GM23338 (cell line): ENCODE data around the gene PDCD11. TPM values are rescaled to one million over a fixed set of nuclear protein-coding genes. Genes with fewer than 3 reads are reported as not detected.
A peak's percentile ranks its signal among the peaks of the same experiment; 100 is the strongest.
"Not testable (repeated sequence)": the region's sequence is repeated elsewhere in the genome, so short reads cannot be mapped to it uniquely, and the experiment has no call there.

Experiments used
- ATAC-seq: fragments of 200-7000 bp; cut with Tn5 transposase; 3 replicates; pipeline ENCODE4 v1.9.1; 2020
- DNase-seq: peaks from one replicate; pipeline ENCODE4 v3.0.0-alpha.2; 2015; ENCODE audit warnings: low spot score
- H2AFZ ChIP-seq: fragments of 200-600 bp; sonication (generic); 2 replicates; pipeline ENCODE4 v1.8.0; 2016; ENCODE audit warnings: antibody characterized with exemption, mild to moderate bottlenecking, moderate library complexity
- H3F3A ChIP-seq: fragments of 200-600 bp; sonication (generic); replicated peaks from 2 replicates; pipeline ENCODE4 v1.8.0; 2017; ENCODE audit warnings: antibody characterized with exemption, mixed run types, low read depth
- H3K27ac ChIP-seq: fragments of 200-600 bp; sonication (generic); 2 replicates; pipeline ENCODE4 v1.6.1; 2016; ENCODE audit warnings: low read depth
- H3K27me3 ChIP-seq: fragments of 200-600 bp; sonication (generic); 2 replicates; pipeline ENCODE4 v1.8.0; 2016; ENCODE audit warnings: mild to moderate bottlenecking, mixed run types, moderate library complexity; ENCODE audit not compliant: insufficient read depth
- H3K36me3 ChIP-seq: fragments of 200-600 bp; sonication (generic); 2 replicates; pipeline ENCODE4 v1.8.0; 2016; ENCODE audit warnings: mild to moderate bottlenecking; ENCODE audit not compliant: insufficient read depth
- H3K4me1 ChIP-seq: fragments of 200-600 bp; sonication (generic); 2 replicates; pipeline ENCODE4 v1.8.0; 2016; ENCODE audit warnings: mild to moderate bottlenecking, moderate library complexity; ENCODE audit not compliant: insufficient read depth
- H3K4me2 ChIP-seq: fragments of 200-600 bp; sonication (generic); 2 replicates; pipeline ENCODE4 v1.7.1; 2017; ENCODE audit warnings: mixed run types
- H3K4me3 ChIP-seq: fragments of 200-600 bp; sonication (generic); 2 replicates; pipeline ENCODE4 v1.6.1; 2016; ENCODE audit warnings: mixed run types
- H3K79me2 ChIP-seq: fragments of 200-600 bp; sonication (generic); replicated peaks from 2 replicates; pipeline ENCODE4 v1.8.0; 2017; ENCODE audit warnings: mild to moderate bottlenecking; ENCODE audit not compliant: insufficient read depth
- H3K9me2 ChIP-seq: fragments of 200-600 bp; sonication (generic); 2 replicates; pipeline ENCODE4 v1.8.0; 2017; ENCODE audit not compliant: insufficient read depth
- H4K20me1 ChIP-seq: fragments of 200-600 bp; sonication (generic); replicated peaks from 2 replicates; pipeline ENCODE4 v1.8.0; 2017; ENCODE audit warnings: mild to moderate bottlenecking; ENCODE audit not compliant: insufficient read depth
- H3K27ac Mint-ChIP-seq: 2 replicates; pipeline ENCODE4 v1.8.0; 2020; ENCODE audit warnings: inconsistent platforms, mild to moderate bottlenecking, moderate library complexity, mixed read lengths
- H3K27me3 Mint-ChIP-seq: 3 replicates; pipeline ENCODE4 v1.8.0; 2022; ENCODE audit warnings: low read depth, mild to moderate bottlenecking, moderate library complexity, mixed read lengths, inconsistent platforms; ENCODE audit not compliant: insufficient read depth, poor library complexity
- H3K36me3 Mint-ChIP-seq: 3 replicates; pipeline ENCODE4 v1.8.0; 2021; ENCODE audit warnings: low read depth, mild to moderate bottlenecking, inconsistent platforms, moderate library complexity, mixed read lengths
- H3K4me1 Mint-ChIP-seq: 3 replicates; pipeline ENCODE4 v1.8.0; 2020; ENCODE audit warnings: mild to moderate bottlenecking, inconsistent platforms, mixed read lengths
- H3K4me3 Mint-ChIP-seq: 3 replicates; pipeline ENCODE4 v1.8.0; 2021; ENCODE audit warnings: moderate library complexity, mild to moderate bottlenecking, inconsistent platforms, mixed read lengths
- H3K9me3 Mint-ChIP-seq: 3 replicates; pipeline ENCODE4 v1.8.0; 2020; ENCODE audit warnings: moderate library complexity, mild to moderate bottlenecking, inconsistent platforms, mixed read lengths
- CREB1 ChIP-seq: fragments of 250-450 bp; sonication (Bioruptor Pico); IDR thresholded peaks from 2 replicates; pipeline ENCODE4 v1.5.0; 2020; ENCODE audit warnings: low read depth, mild to moderate bottlenecking, moderate library complexity
- CTCF ChIP-seq, 2 experiments: fragments of 200-600 bp in 1 of 2; sonication (generic) in 1 of 2; conservative IDR thresholded peaks; 2 replicates each; pipeline versions ENCODE4 v1.5.1 to v1.6.1; 2016 to 2017; ENCODE audit warnings: antibody characterized with exemption in 2 of 2, low read depth in 2 of 2, mild to moderate bottlenecking in 2 of 2, moderate library complexity in 1 of 2
- POLR2AphosphoS5 ChIP-seq: IDR thresholded peaks from 2 replicates; pipeline ENCODE4 v1.6.1; 2016; ENCODE audit warnings: antibody characterized with exemption, low read depth
- polyA plus RNA-seq: library from polyadenylated mRNA; unstranded; fragments of >200 nt; fragmentation: Nextera tagmentation; extraction: Ambion mirVana; gene quantifications from 2 replicates; pipeline ENCODE4 v1.2.1, GENCODE V29; 2016
- total RNA-seq: library from RNA; depleted of rRNA; stranded (reverse); fragments of >200 nt; shearing (Covaris generic); gene quantifications from 2 replicates; pipeline ENCODE4 v1.2.3, GENCODE V29; 2014
- TF ChIP-seq, protein P1 (sequence below): IDR thresholded peaks from one replicate; pipeline ENCODE4 v1.6.1; 2018; ENCODE audit warnings: antibody characterized with exemption; ENCODE audit not compliant: unreplicated experiment

Gene PDCD11
- total and polyA plus RNA-seq, 2 experiments from 2014 or later: 82.1 to 87.8 TPM

GRCh38 chr10:103353281-103353680 is 43.1 kb upstream of the PDCD11 start:
- Histone ChIP-seq H3K27me3 (no peaks in the 10 kb centered on the region), H3F3A (0 out of 2 replicates have a peak, but pooled peaks cover 2% of the 10 kb centered on the region), H3K36me3 (peaks cover 10% of the 10 kb centered on the region), H4K20me1 (peaks cover 8% of the 10 kb centered on the region), H2AFZ (no peak overlapping the region), H3K4me2 (no peak overlapping the region), H3K9me2 (no peaks in the 10 kb centered on the region), H3K79me2 (peaks cover 16% of the 10 kb centered on the region), H3K27ac (no peak overlapping the region), H3K4me1 (peaks cover 5% of the 10 kb centered on the region), H3K4me3 (no peak overlapping the region)
- Mint-ChIP-seq H3K4me3 (no peak overlapping the region), H3K27me3 (peaks cover 5% of the 10 kb centered on the region), H3K36me3 (peaks cover 4% of the 10 kb centered on the region), H3K9me3 (no peaks in the 10 kb centered on the region), H3K4me1 (peaks cover 3% of the 10 kb centered on the region; the same call in 1 of the 3 replicates), H3K27ac (no peak overlapping the region)
- ATAC-seq (no peak), DNase-seq (peak; percentile 31)
- TF ChIP-seq CTCF (conservative IDR thresholded peaks at IDR 0.05; ENCODE audit: low read depth in 2 of 2): 0 out of 4 replicates have a peak, but pooled peaks have one; percentile 6 to 19
- TF ChIP-seq, protein P1, sequence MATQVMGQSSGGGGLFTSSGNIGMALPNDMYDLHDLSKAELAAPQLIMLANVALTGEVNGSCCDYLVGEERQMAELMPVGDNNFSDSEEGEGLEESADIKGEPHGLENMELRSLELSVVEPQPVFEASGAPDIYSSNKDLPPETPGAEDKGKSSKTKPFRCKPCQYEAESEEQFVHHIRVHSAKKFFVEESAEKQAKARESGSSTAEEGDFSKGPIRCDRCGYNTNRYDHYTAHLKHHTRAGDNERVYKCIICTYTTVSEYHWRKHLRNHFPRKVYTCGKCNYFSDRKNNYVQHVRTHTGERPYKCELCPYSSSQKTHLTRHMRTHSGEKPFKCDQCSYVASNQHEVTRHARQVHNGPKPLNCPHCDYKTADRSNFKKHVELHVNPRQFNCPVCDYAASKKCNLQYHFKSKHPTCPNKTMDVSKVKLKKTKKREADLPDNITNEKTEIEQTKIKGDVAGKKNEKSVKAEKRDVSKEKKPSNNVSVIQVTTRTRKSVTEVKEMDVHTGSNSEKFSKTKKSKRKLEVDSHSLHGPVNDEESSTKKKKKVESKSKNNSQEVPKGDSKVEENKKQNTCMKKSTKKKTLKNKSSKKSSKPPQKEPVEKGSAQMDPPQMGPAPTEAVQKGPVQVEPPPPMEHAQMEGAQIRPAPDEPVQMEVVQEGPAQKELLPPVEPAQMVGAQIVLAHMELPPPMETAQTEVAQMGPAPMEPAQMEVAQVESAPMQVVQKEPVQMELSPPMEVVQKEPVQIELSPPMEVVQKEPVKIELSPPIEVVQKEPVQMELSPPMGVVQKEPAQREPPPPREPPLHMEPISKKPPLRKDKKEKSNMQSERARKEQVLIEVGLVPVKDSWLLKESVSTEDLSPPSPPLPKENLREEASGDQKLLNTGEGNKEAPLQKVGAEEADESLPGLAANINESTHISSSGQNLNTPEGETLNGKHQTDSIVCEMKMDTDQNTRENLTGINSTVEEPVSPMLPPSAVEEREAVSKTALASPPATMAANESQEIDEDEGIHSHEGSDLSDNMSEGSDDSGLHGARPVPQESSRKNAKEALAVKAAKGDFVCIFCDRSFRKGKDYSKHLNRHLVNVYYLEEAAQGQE: no peak
- no peak for TF ChIP-seq CREB1
- no peak for TF ChIP-seq POLR2AphosphoS5

DNA sequence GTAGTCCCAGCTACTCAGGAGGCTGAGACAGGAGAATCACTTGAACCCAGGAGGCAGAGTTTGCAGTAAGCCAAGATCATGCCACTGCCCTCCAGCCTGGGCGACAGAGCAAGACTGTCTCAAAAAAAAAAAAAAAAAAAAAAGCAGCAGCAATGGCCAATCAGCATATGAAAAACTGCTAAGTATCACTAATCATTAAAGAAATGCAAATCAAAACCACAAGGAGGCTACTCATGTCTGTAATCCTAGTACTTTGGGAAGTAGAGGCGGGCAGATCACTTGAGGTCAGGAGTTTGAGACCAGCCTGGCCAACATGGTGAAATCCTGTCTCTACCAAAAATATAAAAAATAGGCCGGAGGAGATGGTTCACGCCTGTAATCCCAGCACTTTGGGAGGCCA is 41.9 kb upstream of the PDCD11 start:
- not testable (repeated sequence) for H3K27me3 ChIP-seq, H4K20me1 ChIP-seq, H3K4me1 Mint-ChIP-seq, H3K36me3 Mint-ChIP-seq, H3K9me2 ChIP-seq, H3K4me1 ChIP-seq, H3K4me2 ChIP-seq, H3K4me3 ChIP-seq, H2AFZ ChIP-seq, H3K4me3 Mint-ChIP-seq, H3K79me2 ChIP-seq, H3K27me3 Mint-ChIP-seq, H3K36me3 ChIP-seq, H3F3A ChIP-seq, H3K9me3 Mint-ChIP-seq, H3K27ac ChIP-seq, H3K27ac Mint-ChIP-seq, ATAC-seq
- DNase-seq: peak; percentile 29
